GM12878 (cell line): ENCODE data around the gene SPAG6. TPM values are rescaled to one million over a fixed set of nuclear protein-coding genes. Genes with fewer than 3 reads are reported as not detected.

Experiments
- ATAC-seq: fragments of 200-7000 bp; cut with Tn5 transposase; 3 replicates; pipeline ENCODE4 v1.9.1; 2020; ENCODE audit warnings: mild to moderate bottlenecking, moderate library complexity
- BruUV-seq: library from RNA; stranded (reverse); fragments of 400-500 nt; replicated peaks from 2 replicates; lab custom pipeline; 2021; lab: Mats Ljungman, UMichigan
- CTCF ChIA-PET: fragments of 300-600 bp; sonication (Branson Sonifier 250); formaldehyde crosslinking; extraction: SDS; loops from one replicate; lab custom pipeline; 2021; ENCODE audit warnings: inconsistent platforms; lab: Yijun Ruan, JAX
- POLR2A ChIA-PET: fragments of 350-600 bp; formaldehyde crosslinking; extraction: SDS; loops from one replicate; lab custom pipeline; 2021; ENCODE audit warnings: inconsistent platforms; lab: Charles Lee
- RAD21 ChIA-PET: fragments of 300-600 bp; sonication (Branson Sonifier 250); formaldehyde crosslinking; loops from one replicate; lab custom pipeline; 2023; ENCODE audit warnings: antibody characterized with exemption; ENCODE audit not compliant: unreplicated experiment; lab: Charles Lee
- SMC1A ChIA-PET: fragments of 300-600 bp; sonication (Branson Sonifier 250); formaldehyde crosslinking; loops from one replicate; lab custom pipeline; 2023; ENCODE audit not compliant: unreplicated experiment, uncharacterized antibody; lab: Charles Lee
- DNase-seq: peaks from one replicate; pipeline ENCODE4 v3.0.0-alpha.2; 2011; ENCODE audit warnings: low read depth, low spot score
- FAIRE-seq: peaks from 3 replicates; lab custom pipeline; 2011; peaks lifted over from hg19 to GRCh38; lab: Jason Lieb, UNC
- H2AFZ ChIP-seq: 2 replicates; pipeline ENCODE4 v1.6.0; 2011; ENCODE audit warnings: low read depth, low read length, control low read depth; ENCODE audit not compliant: control insufficient read depth
- H3K27ac ChIP-seq: 2 replicates; pipeline ENCODE4 v1.5.1; 2011; ENCODE audit warnings: control low read depth; ENCODE audit not compliant: control insufficient read depth, insufficient read depth
- H3K27me3 ChIP-seq, 2 experiments: replicated peaks in 1 of 2; 2 replicates each; pipeline versions ENCODE4 v1.6.0 to v1.6.1; 2011; ENCODE audit warnings: low read length in 1 of 2; ENCODE audit not compliant: control insufficient read depth in 2 of 2, insufficient read depth in 2 of 2
- H3K36me3 ChIP-seq, 2 experiments: 2 replicates each; pipeline ENCODE4 v1.5.1; 2011; ENCODE audit warnings: low read length in 1 of 2; ENCODE audit not compliant: control insufficient read depth in 2 of 2, insufficient read depth in 2 of 2
- H3K4me1 ChIP-seq: 2 replicates; pipeline ENCODE4 v1.6.1; 2011; ENCODE audit warnings: mild to moderate bottlenecking, low read length, moderate library complexity, mixed read lengths; ENCODE audit not compliant: control insufficient read depth, insufficient read depth
- H3K4me2 ChIP-seq: 2 replicates; pipeline ENCODE4 v1.6.0; 2011; ENCODE audit warnings: control low read depth; ENCODE audit not compliant: control insufficient read depth, insufficient read depth
- H3K4me3 ChIP-seq: fragments of 200-600 bp; sonication (generic); 2 replicates; pipeline ENCODE4 v1.5.1; 2016
- H3K79me2 ChIP-seq: 2 replicates; pipeline ENCODE4 v1.6.0; 2011; ENCODE audit warnings: low read length; ENCODE audit not compliant: control insufficient read depth, insufficient read depth
- H3K9ac ChIP-seq: 2 replicates; pipeline ENCODE4 v1.8.0; 2011; ENCODE audit warnings: low read length, control low read depth, mixed read lengths; ENCODE audit not compliant: control insufficient read depth, insufficient read depth
- H3K9me3 ChIP-seq: replicated peaks from 3 replicates; pipeline ENCODE4 v1.5.1; 2011; ENCODE audit warnings: mild to moderate bottlenecking, low read length; ENCODE audit not compliant: control insufficient read depth, insufficient read depth
- H4K20me1 ChIP-seq: 2 replicates; pipeline ENCODE4 v1.6.0; 2011; ENCODE audit not compliant: control insufficient read depth, insufficient read depth
- ASH2L ChIP-seq: fragments of 300-600, 200-600 bp; sonication (generic); IDR thresholded peaks from 2 replicates; pipeline ENCODE4 v1.6.1; 2017; ENCODE audit warnings: low read depth, mild to moderate bottlenecking, borderline replicate concordance
- ATF7 ChIP-seq: fragments of 450-650 bp; IDR thresholded peaks from 2 replicates; pipeline ENCODE4 v1.6.1; 2016; ENCODE audit warnings: low read depth, mild to moderate bottlenecking
- ETV6 ChIP-seq, 2 experiments: fragments of 450-650 bp in 1 of 2; IDR thresholded peaks in 1 of 2; conservative IDR thresholded peaks in 1 of 2; 2 replicates each; pipeline ENCODE4 v1.6.1; 2014; ENCODE audit warnings: antibody characterized with exemption in 1 of 2, borderline replicate concordance in 1 of 2, low read depth in 1 of 2, mild to moderate bottlenecking in 1 of 2, moderate library complexity in 1 of 2
- GATAD2B ChIP-seq: fragments of 450-650 bp; conservative IDR thresholded peaks from 2 replicates; pipeline ENCODE4 v1.6.1; 2017; ENCODE audit warnings: low read depth, mild to moderate bottlenecking, moderate library complexity
- IRF4 ChIP-seq: IDR thresholded peaks from 2 replicates; pipeline ENCODE4 v1.6.1; 2011; ENCODE audit warnings: low read depth, low read length
- JUNB ChIP-seq: IDR thresholded peaks from 2 replicates; pipeline ENCODE4 v1.6.1; 2016; ENCODE audit warnings: antibody characterized with exemption, mild to moderate bottlenecking
- SMAD1 ChIP-seq: fragments of 450-650 bp; IDR thresholded peaks from 2 replicates; pipeline ENCODE4 v1.6.1; 2018; ENCODE audit warnings: mild to moderate bottlenecking, low read depth; ENCODE audit not compliant: partially characterized antibody
- SRF ChIP-seq, 2 experiments: IDR thresholded peaks; 2 replicates each; pipeline ENCODE4 v1.6.1; 2011; ENCODE audit warnings: low read depth in 2 of 2, low read length in 2 of 2, mild to moderate bottlenecking in 1 of 2, moderate library complexity in 1 of 2
- TAF1 ChIP-seq: IDR thresholded peaks from 2 replicates; pipeline ENCODE4 v1.6.1; 2011; ENCODE audit warnings: mild to moderate bottlenecking, low read depth, low read length, borderline replicate concordance
- TBL1XR1 ChIP-seq: IDR thresholded peaks from 2 replicates; pipeline ENCODE4 v1.6.1; 2012; ENCODE audit warnings: low read depth, low read length, improper control_type of control experiment
- TCF7 ChIP-seq: IDR thresholded peaks from 2 replicates; pipeline ENCODE4 v1.6.1; 2014; ENCODE audit warnings: antibody characterized with exemption, borderline replicate concordance
- YBX1 ChIP-seq: fragments of 450-650 bp; IDR thresholded peaks from 2 replicates; pipeline ENCODE4 v1.6.1; 2016; ENCODE audit warnings: antibody characterized with exemption
- ZBED1 ChIP-seq: IDR thresholded peaks from 2 replicates; pipeline ENCODE4 v1.6.1; 2016; ENCODE audit warnings: borderline replicate concordance
- WGBS: methylation state at CpG from one replicate; pipeline ENCODE4 v1.1.6; 2016; ENCODE audit warnings: low lambda C conversion rate; ENCODE audit not compliant: insufficient replicate concordance, insufficient coverage; ENCODE audit errors: missing lambda C conversion rate; 5-methylcytosine and 5-hydroxymethylcytosine counted together
- in situ Hi-C: fragments of 300-500 bp; cut with MboI; formaldehyde crosslinking; loops from 9 replicates; pipeline ENCODE4 v1.14.3; 2018; ENCODE audit warnings: mixed read lengths
- intact Hi-C: fragments of 100-400 bp; cut with micrococcal nuclease; formaldehyde crosslinking; loops from one replicate; pipeline ENCODE4 v1.14.2; 2022; ENCODE audit not compliant: unreplicated experiment
- polyA plus RNA-seq, 11 experiments: library from polyadenylated mRNA; depleted of rRNA in 4 of 11; unstranded in 6 of 11; stranded (reverse) in 5 of 11; fragments of >200 nt; fragmentation: Nextera tagmentation in 4 of 11; fragmentation: Illumina TruSeq in 1 of 11; extraction: Ambion mirVana in 4 of 11; extraction: Trizol in 1 of 11; gene quantifications; 1 replicate in 1 of 11; 2 replicates in 10 of 11; pipeline versions ENCODE4 v1.2.1 to v1.2.3, GENCODE V29; 2011 to 2016; ENCODE audit warnings: inconsistent platforms in 2 of 11, missing spikeins in 2 of 11, low read depth in 1 of 11
- total RNA-seq, 4 experiments: library from RNA; depleted of rRNA in 3 of 4; stranded (reverse); fragments of >200 nt in 3 of 4; fragmentation: Illumina TruSeq in 1 of 4; extraction: Trizol in 1 of 4; gene quantifications; 2 replicates each; pipeline versions ENCODE4 v1.2.1 to v1.2.3, GENCODE V29; 2013 to 2021
- TF ChIP-seq, protein P1 (sequence below): fragments of 450-650 bp; IDR thresholded peaks from 2 replicates; pipeline ENCODE4 v1.6.1; 2017; ENCODE audit warnings: low read depth, mild to moderate bottlenecking, moderate library complexity
- TF ChIP-seq, protein P2 (sequence below): fragments of 450-650 bp; IDR thresholded peaks from 2 replicates; pipeline ENCODE4 v1.6.1; 2014; ENCODE audit warnings: mild to moderate bottlenecking

The SPAG6 gene
- total and polyA plus RNA-seq, 10 of the 15 experiments (the other 5 are each of a cell fraction or from before 2014, with no cell fraction given) = 0.13 to 0.99 (median 0.40) TPM; not detected in 1

DNA sequence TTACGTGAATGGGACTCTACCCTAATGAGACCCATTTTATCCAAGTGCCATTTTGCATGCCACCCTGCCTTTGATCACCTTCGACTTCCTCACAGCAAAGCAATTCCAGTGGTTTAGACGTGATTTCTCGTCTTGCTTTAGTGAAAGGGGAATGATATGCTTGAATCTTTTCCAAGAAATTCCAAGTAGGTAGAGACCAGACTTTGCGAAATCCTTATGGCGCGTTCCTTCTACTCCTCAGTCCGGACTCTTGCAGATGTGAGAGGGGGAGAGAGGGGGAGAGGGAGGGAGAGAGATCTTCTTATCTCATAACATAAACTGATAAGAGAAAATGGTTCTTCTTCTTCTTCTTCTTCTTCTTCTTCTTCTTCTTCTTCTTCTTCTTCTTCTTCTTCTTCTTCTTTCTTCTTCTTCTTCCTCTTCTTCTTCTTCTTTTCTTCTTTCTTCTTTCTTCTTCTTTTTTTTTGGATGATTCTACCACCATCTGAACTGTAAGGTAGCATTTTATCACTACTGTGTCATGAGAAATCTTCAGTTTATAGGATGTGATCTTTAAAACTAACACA lies 883 bp downstream of the SPAG6 start:
- CTCF ChIA-PET = no interaction called here
- intact Hi-C loops (no loop called here), in situ Hi-C loops (no loop called here)
- TF ChIP-seq JUNB = no peak
- no peak for TF ChIP-seq TBL1XR1
- no peak for TF ChIP-seq ETV6 (conservative IDR thresholded peaks at IDR 0.05 in 1 of 2, IDR thresholded peaks at IDR 0.05 in 1 of 2; ENCODE audit: borderline replicate concordance in 1 of 2, low read depth in 1 of 2)
- TF ChIP-seq IRF4 = no peak
- TF ChIP-seq, protein P1, sequence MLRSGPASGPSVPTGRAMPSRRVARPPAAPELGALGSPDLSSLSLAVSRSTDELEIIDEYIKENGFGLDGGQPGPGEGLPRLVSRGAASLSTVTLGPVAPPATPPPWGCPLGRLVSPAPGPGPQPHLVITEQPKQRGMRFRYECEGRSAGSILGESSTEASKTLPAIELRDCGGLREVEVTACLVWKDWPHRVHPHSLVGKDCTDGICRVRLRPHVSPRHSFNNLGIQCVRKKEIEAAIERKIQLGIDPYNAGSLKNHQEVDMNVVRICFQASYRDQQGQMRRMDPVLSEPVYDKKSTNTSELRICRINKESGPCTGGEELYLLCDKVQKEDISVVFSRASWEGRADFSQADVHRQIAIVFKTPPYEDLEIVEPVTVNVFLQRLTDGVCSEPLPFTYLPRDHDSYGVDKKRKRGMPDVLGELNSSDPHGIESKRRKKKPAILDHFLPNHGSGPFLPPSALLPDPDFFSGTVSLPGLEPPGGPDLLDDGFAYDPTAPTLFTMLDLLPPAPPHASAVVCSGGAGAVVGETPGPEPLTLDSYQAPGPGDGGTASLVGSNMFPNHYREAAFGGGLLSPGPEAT = no peak
- TF ChIP-seq YBX1 = no peak
- TF ChIP-seq ASH2L = no peak
- no peak for TF ChIP-seq TAF1
- TF ChIP-seq GATAD2B = no peak
- TF ChIP-seq SRF (IDR thresholded peaks at IDR 0.05; ENCODE audit: low read depth in 2 of 2, low read length in 2 of 2) = no peak
- TF ChIP-seq, protein P2, sequence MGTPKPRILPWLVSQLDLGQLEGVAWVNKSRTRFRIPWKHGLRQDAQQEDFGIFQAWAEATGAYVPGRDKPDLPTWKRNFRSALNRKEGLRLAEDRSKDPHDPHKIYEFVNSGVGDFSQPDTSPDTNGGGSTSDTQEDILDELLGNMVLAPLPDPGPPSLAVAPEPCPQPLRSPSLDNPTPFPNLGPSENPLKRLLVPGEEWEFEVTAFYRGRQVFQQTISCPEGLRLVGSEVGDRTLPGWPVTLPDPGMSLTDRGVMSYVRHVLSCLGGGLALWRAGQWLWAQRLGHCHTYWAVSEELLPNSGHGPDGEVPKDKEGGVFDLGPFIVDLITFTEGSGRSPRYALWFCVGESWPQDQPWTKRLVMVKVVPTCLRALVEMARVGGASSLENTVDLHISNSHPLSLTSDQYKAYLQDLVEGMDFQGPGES = no peak
- TF ChIP-seq TCF7 = no peak
- TF ChIP-seq SMAD1 = no peak
- no peak for TF ChIP-seq ZBED1
- no peak for TF ChIP-seq ATF7
- Histone ChIP-seq H3K9ac (no peak overlapping the region), H3K36me3 (no peaks in the 10 kb centered on the region), H4K20me1 (no peaks in the 10 kb centered on the region), H3K4me2 (no peak overlapping the region), H3K9me3 (peaks cover 4% of the 10 kb centered on the region; the same call in 1 of the 3 replicates), H2AFZ (no peak overlapping the region), H3K27me3 (peaks cover 5 to 8% of the 10 kb centered on the region in 2 experiments; a peak in 3 of 4 replicates), H3K4me3 (no peak overlapping the region), H3K4me1 (peaks cover 10% of the 10 kb centered on the region; the same call in 1 of the 2 replicates), H3K27ac (no peak overlapping the region), H3K79me2 (no peaks in the 10 kb centered on the region)
- SMC1A ChIA-PET = no interaction called here
- no peak for DNase-seq
- ATAC-seq = no peak
- 93% methylated on average over 8 of the region's 8 CpGs for WGBS
- no TSS peak for BruUV-seq
- no peak for FAIRE-seq
- POLR2A ChIA-PET = no interaction called here
- RAD21 ChIA-PET = no interaction called here
